ENCODE results near the gene RUNX3. TPM values are rescaled to one million over a fixed set of nuclear protein-coding genes. Genes with fewer than 3 reads are reported as not detected.

The RUNX3 gene
- polyA plus RNA-seq, 1 of the 3 experiments (the other 2 are of a cell fraction), result not detected

- POLR2A ChIA-PET, result no interaction called here
- no peaks in the 10 kb centered on the region for H3K36me3 ChIP-seq (replicated peaks in 1 of 2; ENCODE audit: control insufficient read depth in 1 of 2, insufficient read depth in 2 of 2, low read length in 1 of 2)
- 74% methylated on average over 17 of the region's 23 CpGs for WGBS (ENCODE audit: low lambda C conversion rate)
- H3K4me1 ChIP-seq (ENCODE audit: control insufficient read depth in 1 of 2, insufficient read depth in 2 of 2, low read depth in 1 of 2, low read length in 1 of 2), result no peaks in the 10 kb centered on the region
- no peaks in the 10 kb centered on the region for H3K27me3 ChIP-seq (ENCODE audit: insufficient read depth)
- H2AFZ ChIP-seq (ENCODE audit: low read depth), result no peak overlapping the region
- no peaks in the 10 kb centered on the region for H3K79me2 ChIP-seq (ENCODE audit: insufficient read depth)
- no peaks in the 10 kb centered on the region for H3K9me3 ChIP-seq
- no peak overlapping the region for H3K4me2 ChIP-seq
- CTCF ChIA-PET, result interaction anchor here (1.1 kb wide), 1 partner anchor 11 kb away, joined by 3 read pairs; no protein-coding TSS in a partner anchor
- no peaks in the 10 kb centered on the region for H3F3A ChIP-seq (replicated peaks; ENCODE audit: insufficient read depth)
- no peak overlapping the region for H3K4me3 ChIP-seq (ENCODE audit: low read depth in 2 of 2, low read length in 1 of 2)
- no peaks in the 10 kb centered on the region for H4K20me1 ChIP-seq (ENCODE audit: insufficient read depth)
- TF ChIP-seq EZH2phosphoT487 (IDR thresholded peaks at IDR 0.05; ENCODE audit: borderline replicate concordance, low read depth) (no peak), TEAD4 (IDR thresholded peaks at IDR 0.05; ENCODE audit: borderline replicate concordance, insufficient read depth) (no peak), NRF1 (IDR thresholded peaks at IDR 0.05; ENCODE audit: low read depth, low read length) (no peak)
- DNase-seq, result no peak
- no peak overlapping the region for H3K9ac ChIP-seq
- H3K9me2 ChIP-seq, result no peaks in the 10 kb centered on the region
- H3K27ac ChIP-seq (ENCODE audit: low read depth in 2 of 2, low read length in 1 of 2), result no peak overlapping the region
Observed at GRCh38 chr1:24958766-24959622, 28.9 kb upstream of the RUNX3 start.

GRCh38 chr1:24957808-24958752, 28.0 kb upstream of the RUNX3 start:
- Histone ChIP-seq H3K4me3 (ENCODE audit: low read depth in 2 of 2, low read length in 1 of 2) (no peak overlapping the region), H4K20me1 (ENCODE audit: insufficient read depth) (no peaks in the 10 kb centered on the region), H3K27me3 (ENCODE audit: insufficient read depth) (no peaks in the 10 kb centered on the region), H3K27ac (ENCODE audit: low read depth in 2 of 2, low read length in 1 of 2) (no peak overlapping the region), H3K79me2 (ENCODE audit: insufficient read depth) (no peaks in the 10 kb centered on the region), H2AFZ (ENCODE audit: low read depth) (no peak overlapping the region), H3K4me1 (ENCODE audit: control insufficient read depth in 1 of 2, insufficient read depth in 2 of 2, low read depth in 1 of 2, low read length in 1 of 2) (no peaks in the 10 kb centered on the region), H3F3A (replicated peaks; ENCODE audit: insufficient read depth) (no peaks in the 10 kb centered on the region), H3K4me2 (no peak overlapping the region), H3K9ac (no peak overlapping the region), H3K36me3 (replicated peaks in 1 of 2; ENCODE audit: control insufficient read depth in 1 of 2, insufficient read depth in 2 of 2, low read length in 1 of 2) (no peaks in the 10 kb centered on the region), H3K9me3 (no peaks in the 10 kb centered on the region), H3K9me2 (no peaks in the 10 kb centered on the region)
- no peak for DNase-seq
- ChIA-PET CTCF (interaction anchor here (1.4 kb wide), 1 partner anchor 247 kb away, joined by 6 read pairs; no protein-coding TSS in a partner anchor), POLR2A (no interaction called here)
- WGBS (ENCODE audit: low lambda C conversion rate), result 78% methylated on average over 16 of the region's 16 CpGs
- TF ChIP-seq TEAD4 (IDR thresholded peaks at IDR 0.05; ENCODE audit: borderline replicate concordance, insufficient read depth), result no peak
- no peak for TF ChIP-seq TCF12 (IDR thresholded peaks at IDR 0.05)
- no peak for TF ChIP-seq GABPA (IDR thresholded peaks at IDR 0.05; ENCODE audit: low read depth)
- no peak for TF ChIP-seq POLR2AphosphoS5 (IDR thresholded peaks at IDR 0.05; ENCODE audit: low read depth, low read length)

DNA sequence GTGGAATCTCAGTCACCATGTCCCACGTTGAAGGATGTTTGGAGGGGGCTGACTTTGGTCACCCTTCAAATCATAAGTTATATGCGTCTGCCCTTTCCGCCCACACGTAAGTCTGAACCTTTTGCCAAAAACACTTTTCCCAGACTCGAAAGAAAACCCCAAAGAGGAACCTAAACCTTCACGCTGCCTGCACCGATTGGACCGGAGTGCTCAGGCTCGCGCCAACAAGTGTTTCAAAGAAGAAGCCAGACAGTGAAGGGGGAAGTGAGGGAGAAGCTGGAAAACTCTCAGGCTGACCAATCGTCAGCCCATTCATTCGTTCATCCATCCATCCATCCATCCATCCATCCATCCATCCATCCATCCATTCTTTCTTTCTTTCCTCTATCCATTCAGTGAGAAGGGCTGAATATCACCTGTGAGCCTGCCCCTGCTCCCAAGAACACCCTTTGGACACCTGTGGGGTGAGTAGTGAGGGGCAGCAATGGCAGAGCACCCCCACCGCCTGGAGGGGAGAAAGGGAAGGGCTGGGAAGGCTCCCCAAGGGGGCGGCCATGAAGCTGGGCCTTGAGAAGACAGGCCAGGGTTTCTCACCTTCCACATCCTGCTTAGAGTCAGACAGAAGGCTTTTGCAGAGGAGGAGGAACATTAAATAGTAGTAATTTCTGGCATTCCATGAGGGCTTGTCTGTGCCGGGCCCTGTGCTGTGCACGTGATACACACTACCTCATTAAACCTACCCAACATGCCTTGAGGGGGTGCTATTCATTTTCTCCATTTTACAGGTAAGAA, 27.1 kb upstream of the RUNX3 start:
- no peak for DNase-seq
- 81% methylated on average over 16 of the region's 16 CpGs for WGBS (ENCODE audit: low lambda C conversion rate)
- Histone ChIP-seq H3K4me1 (ENCODE audit: control insufficient read depth in 1 of 2, insufficient read depth in 2 of 2, low read depth in 1 of 2, low read length in 1 of 2) (no peaks in the 10 kb centered on the region), H3K27me3 (ENCODE audit: insufficient read depth) (no peaks in the 10 kb centered on the region), H3K36me3 (replicated peaks in 1 of 2; ENCODE audit: control insufficient read depth in 1 of 2, insufficient read depth in 2 of 2, low read length in 1 of 2) (no peaks in the 10 kb centered on the region), H3K9ac (no peak overlapping the region), H3K9me2 (no peaks in the 10 kb centered on the region), H3K27ac (ENCODE audit: low read depth in 2 of 2, low read length in 1 of 2) (no peak overlapping the region), H4K20me1 (ENCODE audit: insufficient read depth) (no peaks in the 10 kb centered on the region), H3K79me2 (ENCODE audit: insufficient read depth) (no peaks in the 10 kb centered on the region), H2AFZ (ENCODE audit: low read depth) (no peak overlapping the region), H3K4me3 (ENCODE audit: low read depth in 2 of 2, low read length in 1 of 2) (no peak overlapping the region), H3K4me2 (no peak overlapping the region), H3F3A (replicated peaks; ENCODE audit: insufficient read depth) (no peaks in the 10 kb centered on the region), H3K9me3 (no peaks in the 10 kb centered on the region)
- POLR2A ChIA-PET, result no interaction called here
- CTCF ChIA-PET, result interaction anchor here (1.4 kb wide), 1 partner anchor 248 kb away, joined by 6 read pairs; no protein-coding TSS in a partner anchor
- TF ChIP-seq TCF12 (IDR thresholded peaks at IDR 0.05), result no peak
- no peak for TF ChIP-seq EP300 (IDR thresholded peaks at IDR 0.05; ENCODE audit: borderline replicate concordance in 1 of 2, low read depth in 1 of 2, low read length in 1 of 2)
- no peak for TF ChIP-seq FOSL2 (IDR thresholded peaks at IDR 0.05; ENCODE audit: borderline replicate concordance, low read depth)
- TF ChIP-seq, protein P1, sequence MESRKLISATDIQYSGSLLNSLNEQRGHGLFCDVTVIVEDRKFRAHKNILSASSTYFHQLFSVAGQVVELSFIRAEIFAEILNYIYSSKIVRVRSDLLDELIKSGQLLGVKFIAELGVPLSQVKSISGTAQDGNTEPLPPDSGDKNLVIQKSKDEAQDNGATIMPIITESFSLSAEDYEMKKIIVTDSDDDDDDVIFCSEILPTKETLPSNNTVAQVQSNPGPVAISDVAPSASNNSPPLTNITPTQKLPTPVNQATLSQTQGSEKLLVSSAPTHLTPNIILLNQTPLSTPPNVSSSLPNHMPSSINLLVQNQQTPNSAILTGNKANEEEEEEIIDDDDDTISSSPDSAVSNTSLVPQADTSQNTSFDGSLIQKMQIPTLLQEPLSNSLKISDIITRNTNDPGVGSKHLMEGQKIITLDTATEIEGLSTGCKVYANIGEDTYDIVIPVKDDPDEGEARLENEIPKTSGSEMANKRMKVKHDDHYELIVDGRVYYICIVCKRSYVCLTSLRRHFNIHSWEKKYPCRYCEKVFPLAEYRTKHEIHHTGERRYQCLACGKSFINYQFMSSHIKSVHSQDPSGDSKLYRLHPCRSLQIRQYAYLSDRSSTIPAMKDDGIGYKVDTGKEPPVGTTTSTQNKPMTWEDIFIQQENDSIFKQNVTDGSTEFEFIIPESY (IDR thresholded peaks at IDR 0.05; ENCODE audit: borderline replicate concordance, low read depth), result no peak
- no peak for TF ChIP-seq TEAD4 (IDR thresholded peaks at IDR 0.05; ENCODE audit: borderline replicate concordance, insufficient read depth)
- no peak for TF ChIP-seq NRF1 (IDR thresholded peaks at IDR 0.05; ENCODE audit: low read depth, low read length)
- no peak for TF ChIP-seq YY1 (IDR thresholded peaks at IDR 0.05; ENCODE audit: low read depth)
- TF ChIP-seq RXRA (IDR thresholded peaks at IDR 0.05; ENCODE audit: borderline replicate concordance, low read depth), result no peak
- TF ChIP-seq GABPA (IDR thresholded peaks at IDR 0.05; ENCODE audit: low read depth), result no peak
- no peak for TF ChIP-seq SMC3 (IDR thresholded peaks at IDR 0.05; ENCODE audit: low read depth, low read length)
- no peak for TF ChIP-seq USF2 (IDR thresholded peaks at IDR 0.05; ENCODE audit: borderline replicate concordance, low read depth, low read length)
- TF ChIP-seq FOXM1 (IDR thresholded peaks at IDR 0.05; ENCODE audit: low read depth), result no peak
